Left lung (tissue), 10 donors: ENCODE results near the gene RTEL1. TPM values are rescaled to one million over a fixed set of nuclear protein-coding genes. Genes with fewer than 3 reads are reported as not detected.
"Not testable (repeated sequence)": the region's sequence is repeated elsewhere in the genome, so short reads cannot be mapped to it uniquely, and the experiment has no call there.

Experiments used
- ATAC-seq: fragments of 200-7000 bp; cut with Tn5 transposase; one replicate; pipeline ENCODE4 v1.9.1; 2020; ENCODE audit warnings: moderate library complexity
- DNase-seq, 4 donors: peaks; one replicate each; pipeline ENCODE4 v3.0.0-alpha.2; 2013 to 2020
- H3K27ac ChIP-seq, 2 donors: fragments of 200-600 bp; sonication (generic) in 1 of 2; one replicate each; pipeline versions ENCODE4 v1.5.0 to v1.8.0; 2020 to 2021
- H3K27me3 ChIP-seq, 2 donors: fragments of 200-600 bp; sonication (generic) in 1 of 2; one replicate each; pipeline versions ENCODE4 v1.5.0 to v1.8.0; 2020 to 2021
- H3K36me3 ChIP-seq, 2 donors: fragments of 200-600 bp; sonication (generic) in 1 of 2; one replicate each; pipeline versions ENCODE4 v1.5.0 to v1.8.0; 2020 to 2021
- H3K4me1 ChIP-seq, 2 donors: fragments of 200-600 bp; one replicate each; pipeline ENCODE4 v1.8.0; 2021
- H3K4me3 ChIP-seq, 2 donors: fragments of 200-600 bp; sonication (generic) in 1 of 2; one replicate each; pipeline versions ENCODE4 v1.5.0 to v1.8.0; 2020 to 2021; ENCODE audit warnings: mild to moderate bottlenecking in 1 of 2
- H3K9me3 ChIP-seq, 2 donors: fragments of 200-600 bp; sonication (generic) in 1 of 2; one replicate each; pipeline versions ENCODE4 v1.5.0 to v1.8.0; 2020 to 2021
- intact Hi-C, 2 donors: fragments of 100-400 bp; cut with DNase I; formaldehyde crosslinking; loops; one replicate each; pipeline versions ENCODE4 v1.11.2 to v1.14.2; 2022
- polyA plus RNA-seq, 6 donors: library from polyadenylated mRNA; unstranded; fragments of 120-200 nt; gene quantifications; one replicate each; pipeline ENCODE4 v1.2.1, GENCODE V29; 2013; ENCODE audit not compliant: insufficient read length in 6 of 6
- total RNA-seq, 2 donors: library from RNA; stranded (reverse); fragmentation: NEBNext Ultra II Directional; extraction: Animal tissue kit (Norgen Biotek cat#: 25700); gene quantifications; one replicate each; pipeline ENCODE4 v1.2.1, GENCODE V29; 2021
- TF ChIP-seq, protein P1 (sequence below), 2 donors: fragments of 200-600 bp; sonication (generic) in 1 of 2; IDR thresholded peaks; one replicate each; pipeline versions ENCODE4 v1.5.0 to v1.8.0; 2021; ENCODE audit warnings: antibody characterized with exemption in 2 of 2
- donor health status: DM: no; HTN: yes; CAD: no.
- donor health status: DM: no; HTN: no; CAD: no.

Gene RTEL1
- total and polyA plus RNA-seq, 8 donors: 19.6 to 38.8 (median 22.4) TPM

DNA sequence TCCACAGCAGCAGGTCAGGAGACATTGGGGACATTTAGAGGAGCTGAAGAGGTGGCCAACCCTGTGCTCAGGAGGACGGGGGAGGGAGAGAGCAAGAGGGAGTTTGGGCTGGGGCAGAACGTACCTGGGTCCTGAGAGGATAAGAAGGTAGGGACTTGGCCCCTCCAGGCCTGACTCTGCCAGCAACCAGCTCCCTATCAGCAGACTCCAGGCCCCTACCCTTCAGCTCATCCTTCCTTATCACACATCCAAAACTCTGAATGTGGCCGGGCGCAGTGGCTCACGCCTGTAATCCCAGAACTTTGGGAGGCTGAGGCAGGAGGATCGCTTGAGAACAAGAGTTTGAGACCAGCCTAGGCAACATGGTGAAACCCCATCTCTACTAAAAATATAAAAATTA, 9.9 kb upstream of the RTEL1 start:
- Histone ChIP-seq H3K9me3 (no peaks in the 10 kb centered on the region), H3K27me3 (peaks cover 17 to 23% of the 10 kb centered on the region in 2 donors), H3K27ac (no peak overlapping the region), H3K36me3 (no peaks in the 10 kb centered on the region), H3K4me1 (peaks cover 6 to 20% of the 10 kb centered on the region in 2 donors), H3K4me3 (no peak overlapping the region)
- DNase-seq (no peak), ATAC-seq (no peak)
- TF ChIP-seq, protein P1, sequence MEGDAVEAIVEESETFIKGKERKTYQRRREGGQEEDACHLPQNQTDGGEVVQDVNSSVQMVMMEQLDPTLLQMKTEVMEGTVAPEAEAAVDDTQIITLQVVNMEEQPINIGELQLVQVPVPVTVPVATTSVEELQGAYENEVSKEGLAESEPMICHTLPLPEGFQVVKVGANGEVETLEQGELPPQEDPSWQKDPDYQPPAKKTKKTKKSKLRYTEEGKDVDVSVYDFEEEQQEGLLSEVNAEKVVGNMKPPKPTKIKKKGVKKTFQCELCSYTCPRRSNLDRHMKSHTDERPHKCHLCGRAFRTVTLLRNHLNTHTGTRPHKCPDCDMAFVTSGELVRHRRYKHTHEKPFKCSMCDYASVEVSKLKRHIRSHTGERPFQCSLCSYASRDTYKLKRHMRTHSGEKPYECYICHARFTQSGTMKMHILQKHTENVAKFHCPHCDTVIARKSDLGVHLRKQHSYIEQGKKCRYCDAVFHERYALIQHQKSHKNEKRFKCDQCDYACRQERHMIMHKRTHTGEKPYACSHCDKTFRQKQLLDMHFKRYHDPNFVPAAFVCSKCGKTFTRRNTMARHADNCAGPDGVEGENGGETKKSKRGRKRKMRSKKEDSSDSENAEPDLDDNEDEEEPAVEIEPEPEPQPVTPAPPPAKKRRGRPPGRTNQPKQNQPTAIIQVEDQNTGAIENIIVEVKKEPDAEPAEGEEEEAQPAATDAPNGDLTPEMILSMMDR (IDR thresholded peaks at IDR 0.05): no peak
- intact Hi-C loops: no loop called here

DNA sequence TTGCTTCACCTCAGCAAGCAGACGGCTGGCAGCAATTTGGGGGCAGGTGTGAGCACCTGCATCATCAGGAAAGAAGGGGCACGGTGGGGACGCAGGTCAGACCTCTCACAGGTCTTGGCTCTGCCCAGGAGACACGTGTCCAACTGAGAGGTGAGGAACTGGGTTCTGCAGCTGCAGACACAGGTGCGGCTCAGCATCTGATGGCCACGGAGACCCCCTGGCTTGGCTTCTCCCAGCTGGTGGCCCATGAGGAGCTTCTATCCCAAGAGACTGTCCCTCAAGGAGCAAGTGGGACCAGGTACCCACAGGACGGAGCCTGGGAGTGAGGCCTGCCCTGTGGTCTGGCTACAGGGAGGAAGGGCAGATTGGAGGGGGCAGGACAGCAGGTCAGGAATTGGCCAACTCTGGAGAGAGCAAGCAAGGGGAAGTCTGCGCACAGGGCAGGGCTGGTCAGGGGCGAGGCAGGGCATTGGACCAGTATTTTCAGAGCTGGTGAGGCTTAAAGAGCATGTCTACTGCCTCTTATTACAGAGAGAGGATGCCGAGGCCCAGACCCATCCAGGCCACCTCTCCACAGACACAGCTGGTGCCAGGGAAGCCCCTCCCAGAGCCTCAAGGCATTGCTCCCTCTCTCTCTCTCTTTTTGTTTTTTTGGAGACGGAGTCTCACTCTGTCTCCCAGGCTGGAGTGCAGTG, 9.1 kb upstream of the RTEL1 start:
- intact Hi-C loops: no loop called here
- ATAC-seq (no peak), DNase-seq (no peak)

DNA sequence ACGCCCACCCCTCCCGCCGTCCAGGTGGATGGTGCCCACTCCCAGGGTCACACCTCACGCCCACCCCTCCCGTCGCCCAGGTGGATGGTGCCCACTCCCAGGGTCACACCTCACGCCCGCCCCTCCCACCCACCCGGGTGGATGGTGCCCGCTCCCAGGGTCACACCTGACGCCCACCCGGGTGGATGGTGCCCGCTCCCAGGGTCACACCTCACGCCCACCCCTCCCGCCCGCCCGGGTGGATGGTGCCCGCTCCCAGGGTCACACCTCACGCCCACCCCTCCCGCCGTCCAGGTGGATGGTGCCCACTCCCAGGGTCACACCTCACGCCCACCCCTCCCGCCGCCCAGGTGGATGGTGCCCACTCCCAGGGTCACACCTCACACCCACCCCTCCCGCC, 7.6 kb upstream of the RTEL1 start:
- ATAC-seq, H3K36me3 ChIP-seq, intact Hi-C loops, H3K4me3 ChIP-seq, H3K9me3 ChIP-seq, DNase-seq, H3K27ac ChIP-seq: not testable (repeated sequence)
- H3K27me3 ChIP-seq: peaks cover 17 to 41% of the 10 kb centered on the region in 2 donors
- peaks cover 6 to 30% of the 10 kb centered on the region in 2 donors for H3K4me1 ChIP-seq

More for the DNA sequence above, 9.1 kb upstream of the RTEL1 start:
- Histone ChIP-seq H3K27me3 (peaks cover 17 to 30% of the 10 kb centered on the region in 2 donors), H3K9me3 (no peaks in the 10 kb centered on the region), H3K36me3 (no peaks in the 10 kb centered on the region), H3K4me1 (peaks cover 6 to 26% of the 10 kb centered on the region in 2 donors), H3K4me3 (no peak overlapping the region), H3K27ac (no peak overlapping the region)
- TF ChIP-seq, protein P1 (IDR thresholded peaks at IDR 0.05): no peak

DNA sequence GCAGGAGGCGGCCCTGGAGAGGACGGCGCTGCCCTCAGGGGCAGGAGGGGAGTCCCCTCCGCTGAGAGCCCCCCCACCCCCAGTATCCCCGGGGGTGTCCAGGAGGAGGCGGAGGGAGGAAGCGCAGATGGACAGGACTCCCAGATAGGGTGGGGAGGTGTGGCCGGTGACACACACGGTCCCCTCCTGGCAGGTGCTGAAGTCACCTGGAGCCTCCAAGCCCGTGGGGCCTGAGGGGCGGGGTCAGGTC, 6.2 kb upstream of the RTEL1 start:
- Histone ChIP-seq H3K27me3 (peaks cover 17 to 41% of the 10 kb centered on the region in 2 donors), H3K4me3 (peak overlapping the region; percentile 46 to 55), H3K36me3 (no peaks in the 10 kb centered on the region), H3K4me1 (peaks cover 6 to 30% of the 10 kb centered on the region in 2 donors), H3K27ac (no peak overlapping the region), H3K9me3 (no peaks in the 10 kb centered on the region)
- TF ChIP-seq, protein P1 (IDR thresholded peaks at IDR 0.05): no peak
- DNase-seq (no peak), ATAC-seq (no peak)
- intact Hi-C loops: no loop called here

DNA sequence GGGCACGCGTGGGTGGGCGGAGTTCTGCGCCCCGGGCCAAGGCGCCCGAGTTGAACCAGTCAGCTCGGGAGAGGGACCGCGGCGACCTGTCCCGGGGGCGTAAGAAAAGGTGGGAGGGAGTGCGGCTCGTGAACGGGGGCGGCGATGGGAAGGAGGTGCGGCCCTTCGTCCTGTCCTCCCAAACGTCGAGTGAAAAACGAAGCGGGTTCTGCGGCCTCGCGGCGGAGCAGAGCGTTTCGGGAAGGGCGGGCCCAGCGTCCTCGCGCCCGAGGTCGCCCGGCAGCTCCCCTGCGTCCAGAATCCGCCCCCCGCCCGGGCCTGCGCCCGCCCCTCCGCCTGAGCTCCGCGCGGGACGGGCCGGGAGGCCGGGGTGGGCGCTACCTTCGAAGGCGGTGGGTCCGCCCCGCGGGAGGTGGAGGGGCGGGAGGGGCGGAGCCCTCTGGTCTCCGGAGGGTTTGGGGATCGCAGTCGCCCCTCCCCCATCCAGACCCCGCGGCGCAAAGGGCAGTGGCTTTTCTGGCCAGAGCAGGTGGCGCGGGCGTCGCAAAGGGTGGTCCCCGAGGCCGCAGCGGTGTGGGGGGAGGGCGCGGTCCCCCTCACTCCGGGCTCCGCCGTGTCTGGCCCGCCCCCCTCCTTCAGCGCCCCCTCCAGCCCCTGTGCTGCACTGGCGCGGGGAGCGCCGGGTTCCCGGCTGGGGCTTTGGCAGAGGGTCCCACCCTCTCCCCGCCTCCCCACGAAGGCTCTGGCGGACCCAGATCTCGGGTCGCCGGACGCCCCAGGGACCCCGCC, 5.7 kb upstream of the RTEL1 start:
- intact Hi-C loops: no loop called here

More for the DNA sequence above, 5.7 kb upstream of the RTEL1 start:
- Histone ChIP-seq H3K27ac (no peak overlapping the region), H3K4me1 (peaks cover 6 to 32% of the 10 kb centered on the region in 2 donors), H3K4me3 (peak overlapping the region; percentile 46 to 55), H3K9me3 (no peaks in the 10 kb centered on the region), H3K27me3 (peaks cover 17 to 41% of the 10 kb centered on the region in 2 donors), H3K36me3 (no peaks in the 10 kb centered on the region)
- DNase-seq (peak in 1 of 4 donors; percentile 69), ATAC-seq (peak; percentile 10)
- TF ChIP-seq, protein P1 (IDR thresholded peaks at IDR 0.05): no peak
